ENCODE results near the gene C1QTNF6.
A peak's percentile ranks its signal among the peaks of the same experiment; 100 is the strongest.

The C1QTNF6 gene

DNA sequence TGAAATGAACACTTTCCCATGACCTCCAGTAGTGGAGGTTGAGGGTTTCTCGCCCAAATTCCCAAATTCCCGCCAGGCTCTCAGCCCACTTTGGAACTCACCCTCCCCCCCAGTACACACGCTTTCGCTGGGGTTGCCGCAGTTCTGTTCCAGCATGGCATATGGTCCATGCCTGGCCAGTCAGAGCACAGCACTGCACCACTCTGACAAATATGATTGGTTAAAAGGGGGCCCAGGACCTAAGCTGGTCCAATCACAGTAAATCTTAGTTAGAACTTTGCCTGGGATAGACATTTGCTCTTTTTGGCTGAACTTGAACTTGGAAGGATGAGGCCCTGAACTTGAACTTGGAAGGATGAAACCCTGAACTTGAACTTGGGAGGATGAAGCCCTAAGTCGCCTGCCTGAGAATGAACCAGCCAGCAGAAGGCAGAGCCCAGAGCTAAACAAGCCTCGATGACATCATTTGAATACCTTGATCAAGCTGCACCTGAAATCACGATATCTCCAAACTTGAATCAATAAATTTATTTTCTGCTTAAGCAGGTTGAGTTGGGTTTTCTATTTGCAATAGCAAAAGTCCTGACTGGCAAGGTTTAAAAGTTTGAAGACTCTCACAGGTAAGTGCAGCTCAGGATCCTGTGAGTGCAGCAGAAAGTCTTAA, 36.8 kb upstream of the C1QTNF6 start:
- DNase-seq: no peak
- in situ Hi-C loops (cut with MboI; ENCODE audit: low pct_unique_long_range_greater_than_20kb, low sequenced_read_pairs): no loop called here

GRCh38 chr22:37223965-37224551, 36.0 kb upstream of the C1QTNF6 start:
- in situ Hi-C loops (cut with MboI; ENCODE audit: low pct_unique_long_range_greater_than_20kb, low sequenced_read_pairs): no loop called here
- no peak for DNase-seq

DNA sequence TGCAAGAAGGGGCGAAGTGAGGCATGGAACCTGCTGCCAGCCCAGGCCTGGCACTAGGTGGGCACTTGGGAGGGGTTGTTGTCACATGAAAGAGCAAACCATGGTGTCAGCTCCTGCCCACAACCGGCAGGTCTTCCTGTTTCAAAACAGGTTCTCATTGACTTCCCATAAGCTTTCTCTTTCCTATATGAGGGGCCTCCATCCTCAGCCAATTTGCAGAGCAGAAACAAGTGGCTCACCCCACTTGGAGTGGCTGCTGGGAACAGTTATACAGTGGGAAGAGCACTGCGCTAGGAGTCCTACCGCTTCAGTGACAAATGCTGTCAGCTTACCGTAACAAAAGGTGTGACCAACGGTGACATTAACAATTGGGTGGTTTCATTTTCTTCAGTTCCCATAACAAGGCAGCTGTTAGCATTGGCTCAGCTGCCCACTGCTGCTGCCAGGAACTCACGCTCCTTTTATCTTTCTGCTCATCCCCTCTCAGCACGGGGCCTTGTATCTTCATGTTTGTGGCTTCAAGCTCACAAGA, 34.5 kb upstream of the C1QTNF6 start:
- in situ Hi-C loops (cut with MboI; ENCODE audit: low pct_unique_long_range_greater_than_20kb, low sequenced_read_pairs): no loop called here
- DNase-seq: no peak

DNA sequence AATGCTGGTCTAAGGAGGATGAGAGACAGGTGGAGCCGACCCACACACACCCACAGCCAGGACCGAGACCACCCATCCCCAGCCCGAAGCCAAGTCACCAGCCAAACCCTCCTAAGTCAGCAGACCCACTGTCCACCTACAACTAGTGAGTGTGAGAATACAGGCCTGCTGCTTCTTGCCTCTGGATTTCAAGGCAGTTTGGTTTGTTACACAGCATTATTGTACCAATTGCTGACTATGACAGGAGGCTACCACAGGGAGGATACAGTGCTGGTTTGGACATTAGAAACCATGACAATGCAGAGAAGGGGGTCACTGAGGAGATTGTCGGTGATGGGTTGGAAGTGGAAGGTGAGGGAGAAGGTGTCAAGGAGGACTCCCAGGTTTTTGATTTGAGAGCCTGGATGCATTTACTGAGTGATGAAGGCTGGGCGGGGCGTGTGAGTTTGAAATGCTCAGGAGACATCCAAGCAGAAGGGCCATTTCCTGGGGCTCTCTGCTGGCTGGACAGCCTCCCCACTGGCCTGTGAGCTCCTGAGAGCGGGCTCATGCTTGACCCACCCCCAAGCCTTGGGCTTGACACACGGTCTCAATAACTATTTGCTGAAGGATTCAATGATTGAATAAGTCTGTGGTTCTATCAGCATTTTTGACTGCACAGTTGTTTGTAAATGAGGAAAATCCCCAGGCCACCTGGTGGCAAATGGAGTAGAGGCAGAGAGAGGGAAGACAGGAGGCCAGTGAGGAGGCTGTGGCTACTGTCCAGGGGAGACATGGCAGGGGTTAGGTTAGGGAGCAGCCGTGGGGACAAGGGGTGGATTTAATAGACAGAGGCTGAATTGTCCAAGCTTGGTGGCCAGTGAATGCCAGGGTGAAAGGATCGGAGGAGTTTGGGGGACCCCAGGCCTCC, 33.6 kb upstream of the C1QTNF6 start:
- no peak for DNase-seq
- in situ Hi-C loops (cut with MboI; ENCODE audit: low pct_unique_long_range_greater_than_20kb, low sequenced_read_pairs): no loop called here

- DNase-seq: no peak
- in situ Hi-C loops (cut with MboI; ENCODE audit: low pct_unique_long_range_greater_than_20kb, low sequenced_read_pairs): no loop called here
Observed at GRCh38 chr22:37220543-37220981, 32.5 kb upstream of the C1QTNF6 start.

- in situ Hi-C loops (cut with MboI; ENCODE audit: low pct_unique_long_range_greater_than_20kb, low sequenced_read_pairs): no loop called here
- DNase-seq: no peak
Observed at GRCh38 chr22:37219533-37219932, 31.5 kb upstream of the C1QTNF6 start.

DNA sequence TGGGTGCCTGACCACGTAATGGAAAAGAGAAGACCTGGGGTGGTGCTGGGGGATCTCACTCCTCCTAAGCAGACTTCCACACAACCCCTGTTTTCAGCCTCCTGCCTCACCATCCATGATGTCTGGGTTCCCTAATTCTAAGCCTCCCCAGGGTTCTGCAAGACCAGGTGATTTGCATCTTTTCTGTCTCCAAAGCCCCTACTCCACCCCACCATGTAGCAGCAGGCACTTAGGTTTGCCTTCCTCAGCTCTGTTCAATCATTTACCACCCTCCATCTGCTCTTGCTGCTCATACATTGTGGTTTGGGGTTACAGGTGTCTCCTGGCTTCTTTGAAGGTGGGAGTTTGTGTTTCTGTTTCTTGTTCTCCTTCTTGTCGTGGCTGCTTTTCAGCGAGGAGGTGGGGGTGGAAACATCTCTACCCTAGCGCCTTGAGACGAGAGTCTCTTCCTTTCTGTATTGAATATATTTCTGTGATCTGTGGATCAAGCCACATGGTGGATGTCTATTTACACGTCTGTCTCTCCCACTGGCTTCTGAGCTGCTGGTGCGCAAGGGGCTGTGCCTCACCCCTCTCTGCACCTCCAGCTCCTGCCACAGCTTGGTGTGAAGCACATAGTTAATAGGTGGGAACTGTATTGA, 30.8 kb upstream of the C1QTNF6 start:
- in situ Hi-C loops (cut with MboI; ENCODE audit: low pct_unique_long_range_greater_than_20kb, low sequenced_read_pairs): no loop called here
- DNase-seq: peak; percentile 67

GRCh38 chr22:37218399-37218770, 30.3 kb upstream of the C1QTNF6 start:
- in situ Hi-C loops (cut with MboI; ENCODE audit: low pct_unique_long_range_greater_than_20kb, low sequenced_read_pairs): no loop called here
- DNase-seq: no peak

GRCh38 chr22:37215890-37216289, 27.8 kb upstream of the C1QTNF6 start:
- no peak for DNase-seq
- in situ Hi-C loops (cut with MboI; ENCODE audit: low pct_unique_long_range_greater_than_20kb, low sequenced_read_pairs): no loop called here

- in situ Hi-C loops (cut with MboI; ENCODE audit: low pct_unique_long_range_greater_than_20kb, low sequenced_read_pairs): no loop called here
- DNase-seq: no peak
Observed at GRCh38 chr22:37214731-37215030, 26.6 kb upstream of the C1QTNF6 start.

DNA sequence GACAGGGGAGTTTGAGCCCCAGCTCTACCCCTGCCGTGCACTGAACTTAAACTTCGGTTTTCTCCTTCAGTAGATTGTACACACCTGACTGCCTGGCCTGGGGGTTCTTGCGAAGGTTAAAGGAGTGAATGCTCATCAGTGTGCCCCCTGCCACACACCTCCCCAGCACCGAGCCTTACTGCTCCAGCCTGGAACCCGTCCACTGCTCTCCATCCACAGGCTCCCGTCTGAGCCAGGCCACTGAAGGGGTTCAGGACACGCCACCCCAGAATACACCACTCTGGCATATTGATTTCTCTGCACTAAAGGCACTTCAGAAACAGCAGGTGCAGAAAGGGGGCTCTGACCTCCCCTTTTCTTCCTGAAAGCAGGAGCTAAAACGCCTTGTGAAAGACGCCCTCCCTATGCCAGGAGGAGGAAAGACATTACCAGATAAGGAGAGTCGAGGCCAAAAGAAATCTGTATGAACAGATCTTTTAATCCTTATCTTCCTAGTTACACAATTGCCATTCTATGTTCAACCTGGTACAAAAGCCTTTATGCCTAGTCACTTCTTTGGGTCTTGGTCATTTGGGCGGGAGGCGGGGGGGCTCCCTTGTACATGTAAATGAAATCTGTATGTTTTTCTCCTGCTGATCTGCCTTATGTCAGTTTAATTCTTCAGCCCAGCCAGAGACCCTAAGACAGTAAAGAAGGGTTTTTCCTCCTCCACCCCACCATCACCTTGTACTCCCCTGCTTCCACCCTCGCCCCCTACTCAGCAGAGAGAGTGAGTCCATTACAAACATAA, 26.1 kb upstream of the C1QTNF6 start:
- DNase-seq: no peak
- in situ Hi-C loops (cut with MboI; ENCODE audit: low pct_unique_long_range_greater_than_20kb, low sequenced_read_pairs): no loop called here

DNA sequence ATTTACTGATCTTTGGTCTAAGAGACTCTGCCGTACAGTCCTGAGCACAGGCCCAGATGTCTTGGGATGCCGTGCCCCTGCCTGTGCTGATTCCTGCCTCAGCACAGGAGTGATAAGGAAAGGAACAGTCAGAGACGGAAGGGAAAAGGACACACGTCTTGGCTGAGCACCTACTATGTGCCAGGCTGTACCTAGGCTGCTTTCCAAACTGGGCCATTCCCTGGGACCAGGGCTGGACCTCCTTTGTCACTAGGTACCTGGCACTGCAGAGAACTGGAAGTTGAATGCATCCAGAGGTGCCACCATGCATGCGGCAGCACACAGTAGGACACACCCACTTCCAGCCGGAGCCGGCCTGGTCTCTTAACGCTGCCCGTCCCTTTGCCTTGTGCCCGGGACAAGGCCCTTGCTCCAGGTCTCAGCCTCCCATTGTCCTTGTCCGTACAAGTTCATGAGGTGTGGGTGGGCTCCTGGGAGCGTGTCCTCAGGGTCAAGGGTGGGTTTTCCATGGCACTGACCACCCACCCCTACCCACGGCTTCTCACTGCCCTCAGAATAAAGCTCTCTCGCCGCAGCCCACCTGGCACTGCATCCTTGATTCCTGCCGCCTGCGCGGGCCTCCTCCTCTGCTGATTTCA, 25.3 kb upstream of the C1QTNF6 start:
- DNase-seq: no peak
- in situ Hi-C loops (cut with MboI; ENCODE audit: low pct_unique_long_range_greater_than_20kb, low sequenced_read_pairs): no loop called here

GRCh38 chr22:37212174-37212906, 24.3 kb upstream of the C1QTNF6 start, which contains the start of gene SSTR3:
SSTR3 (minus strand) TSS chr22:37212477; CDS start chr22:37207803, 4,674 bp downstream.
- in situ Hi-C loops (cut with MboI; ENCODE audit: low pct_unique_long_range_greater_than_20kb, low sequenced_read_pairs): no loop called here

DNA sequence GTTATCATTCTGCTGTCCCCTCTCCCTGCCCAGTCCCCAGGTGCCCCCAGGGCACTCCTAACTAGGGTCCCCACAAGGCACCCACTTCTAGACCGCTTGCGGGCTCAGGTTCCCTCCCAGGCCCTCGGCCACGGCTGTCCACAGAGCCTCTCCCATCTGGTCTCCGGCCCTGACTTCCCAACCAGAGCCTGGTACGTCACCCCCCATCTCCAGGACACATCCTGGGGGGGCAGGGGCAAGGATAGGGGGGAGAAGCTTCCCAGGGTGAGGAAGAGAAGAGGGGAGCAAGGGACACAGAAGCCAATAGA, 23.8 kb upstream of the C1QTNF6 start:
- DNase-seq: no peak
- in situ Hi-C loops (cut with MboI; ENCODE audit: low pct_unique_long_range_greater_than_20kb, low sequenced_read_pairs): no loop called here

More at GRCh38 chr22:37212174-37212906, 24.3 kb upstream of the C1QTNF6 start, which contains the start of gene SSTR3:
- DNase-seq: no peak

DNA sequence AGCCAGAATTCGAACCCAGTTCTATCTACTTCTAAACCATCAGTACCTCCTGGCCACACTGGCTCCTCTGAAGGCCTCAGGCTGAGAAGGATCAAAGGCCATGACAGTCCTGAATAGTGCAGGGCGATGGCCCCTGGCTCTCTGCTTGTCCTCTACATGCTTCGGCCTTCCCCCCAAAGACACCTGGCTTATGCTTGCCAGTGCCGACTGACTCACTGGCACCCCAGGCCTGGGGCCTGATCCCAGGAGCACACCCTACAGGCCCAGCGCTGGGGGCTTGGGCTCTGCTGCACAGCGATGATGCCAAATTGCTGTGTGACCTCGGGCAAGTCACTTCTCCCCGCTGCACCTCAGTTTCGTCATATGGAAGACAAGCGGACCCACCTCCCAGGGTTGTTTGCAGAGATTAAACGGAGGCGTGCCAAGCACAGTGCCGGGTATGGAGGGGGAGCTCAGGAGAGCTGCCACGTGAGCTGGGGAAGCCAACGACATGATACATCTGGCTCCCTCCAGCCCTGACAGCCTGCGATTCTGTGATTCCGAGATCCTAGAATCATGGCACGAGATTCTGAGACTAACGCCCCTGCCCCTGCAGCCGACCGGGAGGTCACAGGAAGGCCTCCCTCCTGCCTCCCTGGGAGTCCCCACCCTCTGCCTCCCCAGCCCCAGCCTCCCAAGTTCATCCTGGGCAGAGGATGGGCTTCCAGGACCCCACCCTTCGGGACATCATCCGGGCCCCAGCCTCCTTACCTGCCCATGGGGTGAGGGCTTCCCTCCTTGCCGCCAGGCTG, 23.2 kb upstream of the C1QTNF6 start:
- no peak for DNase-seq
- in situ Hi-C loops (cut with MboI; ENCODE audit: low pct_unique_long_range_greater_than_20kb, low sequenced_read_pairs): no loop called here

- no peak for DNase-seq
- in situ Hi-C loops (cut with MboI; ENCODE audit: low pct_unique_long_range_greater_than_20kb, low sequenced_read_pairs): no loop called here
Observed at GRCh38 chr22:37210041-37210803, 22.2 kb upstream of the C1QTNF6 start.
